Measurements from ENCODE around the gene VCX3A. TPM values are rescaled to one million over a fixed set of nuclear protein-coding genes. Genes with fewer than 3 reads are reported as not detected.

VCX3A gene
- total and polyA plus RNA-seq, 10 of the 15 experiments (the other 5 are each of a cell fraction or from before 2014, with no cell fraction given) = 0.28 TPM; not detected in 9

DNA sequence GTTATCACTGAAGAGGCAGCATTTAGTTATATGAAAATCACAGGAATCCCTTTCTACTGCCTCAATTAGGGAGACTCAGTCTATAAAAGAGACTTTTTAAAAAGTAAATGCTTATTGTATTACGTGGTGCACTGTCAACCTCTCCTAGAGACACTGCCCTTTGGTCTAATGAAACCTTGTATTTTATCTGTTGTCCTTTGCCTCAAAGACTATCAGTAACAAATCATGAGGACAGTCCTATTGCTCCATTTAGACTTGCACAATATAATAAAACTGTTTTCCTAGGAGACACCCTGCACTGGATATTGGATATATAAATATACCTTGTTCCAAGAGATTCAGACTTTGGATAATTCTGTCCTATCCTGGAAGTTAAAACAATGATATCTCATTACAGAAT is 34.2 kb downstream of the VCX3A start:
- Histone ChIP-seq H3K4me2 (ENCODE audit: control insufficient read depth, insufficient read depth) (no peak overlapping the region), H3K9ac (ENCODE audit: control insufficient read depth, insufficient read depth, low read length) (no peak overlapping the region), H3K4me3 (no peak overlapping the region), H3K27me3 (replicated peaks in 1 of 2; ENCODE audit: control insufficient read depth in 2 of 2, insufficient read depth in 2 of 2, low read length in 1 of 2) (no peaks in the 10 kb centered on the region), H3K36me3 (ENCODE audit: control insufficient read depth in 2 of 2, insufficient read depth in 2 of 2, low read length in 1 of 2) (no peaks in the 10 kb centered on the region), H3K9me3 (replicated peaks; ENCODE audit: control insufficient read depth, insufficient read depth, low read length) (no peaks in the 10 kb centered on the region; the same call in 2 of the 3 replicates), H2AFZ (ENCODE audit: control insufficient read depth, low read depth, low read length) (no peak overlapping the region), H3K4me1 (ENCODE audit: control insufficient read depth, insufficient read depth, low read length) (no peaks in the 10 kb centered on the region), H3K27ac (ENCODE audit: control insufficient read depth, insufficient read depth) (no peak overlapping the region), H3K79me2 (ENCODE audit: control insufficient read depth, insufficient read depth, low read length) (no peaks in the 10 kb centered on the region), H4K20me1 (ENCODE audit: control insufficient read depth, insufficient read depth) (no peaks in the 10 kb centered on the region)
- in situ Hi-C loops (cut with MboI) (no loop called here), intact Hi-C loops (cut with micrococcal nuclease; ENCODE audit: unreplicated experiment) (no loop called here)
- ChIA-PET POLR2A (no interaction called here), RAD21 (ENCODE audit: unreplicated experiment) (no interaction called here), SMC1A (ENCODE audit: uncharacterized antibody, unreplicated experiment) (no interaction called here), CTCF (no interaction called here)
- FAIRE-seq (no peak), DNase-seq (ENCODE audit: low read depth, low spot score) (no peak), ATAC-seq (no peak)
- BruUV-seq (replicated peaks) = no TSS peak
- TF ChIP-seq KDM1A (IDR thresholded peaks at IDR 0.05; ENCODE audit: borderline replicate concordance) = no peak
- no peak for TF ChIP-seq NFYB (IDR thresholded peaks at IDR 0.05; ENCODE audit: insufficient read depth, low read depth, low read length)
- no peak for TF ChIP-seq ATF7 (IDR thresholded peaks at IDR 0.05; ENCODE audit: low read depth)
- no peak for TF ChIP-seq HDGF (IDR thresholded peaks at IDR 0.05)
- TF ChIP-seq ESRRA (IDR thresholded peaks at IDR 0.05; ENCODE audit: low read length) = no peak
- TF ChIP-seq RBBP5 (conservative IDR thresholded peaks at IDR 0.05) = no peak
- TF ChIP-seq FOXM1 (IDR thresholded peaks at IDR 0.05; ENCODE audit: low read depth, low read length) = no peak
- 0% methylated on average over 1 of the region's 1 CpG for WGBS (ENCODE audit: insufficient coverage, insufficient replicate concordance, low lambda C conversion rate, missing lambda C conversion rate)

DNA sequence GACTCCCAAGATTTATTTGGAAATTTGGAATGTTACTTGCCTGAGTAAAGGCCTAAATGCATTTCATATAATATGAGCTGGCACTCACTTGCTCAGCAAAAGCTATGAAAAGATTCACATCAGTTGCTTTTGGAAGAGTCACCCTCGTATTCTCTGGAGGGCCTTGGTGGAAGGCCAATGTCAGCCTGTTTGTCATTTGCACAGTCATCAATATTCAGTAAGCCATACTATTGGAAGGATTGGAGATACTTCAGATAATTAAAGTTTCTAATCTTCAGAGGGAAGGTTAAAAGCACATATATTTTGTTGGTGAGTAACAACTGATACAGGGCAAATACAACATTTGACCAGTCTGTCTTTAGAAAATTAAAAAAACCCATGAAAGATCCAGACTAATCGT is 36.6 kb downstream of the VCX3A start:
- ChIA-PET POLR2A (no interaction called here), RAD21 (ENCODE audit: unreplicated experiment) (no interaction called here), CTCF (no interaction called here), SMC1A (ENCODE audit: uncharacterized antibody, unreplicated experiment) (no interaction called here)
- no peak overlapping the region for H2AFZ ChIP-seq (ENCODE audit: control insufficient read depth, low read depth, low read length)
- ATAC-seq = no peak
- BruUV-seq (replicated peaks) = no TSS peak
- WGBS (ENCODE audit: insufficient coverage, insufficient replicate concordance, low lambda C conversion rate, missing lambda C conversion rate) = 4% methylated on average over 2 of the region's 2 CpGs
- H3K4me1 ChIP-seq (ENCODE audit: control insufficient read depth, insufficient read depth, low read length) = no peaks in the 10 kb centered on the region
- no peaks in the 10 kb centered on the region for H4K20me1 ChIP-seq (ENCODE audit: control insufficient read depth, insufficient read depth)
- in situ Hi-C loops (cut with MboI) = no loop called here
- FAIRE-seq = no peak
- no peaks in the 10 kb centered on the region for H3K27me3 ChIP-seq (replicated peaks in 1 of 2; ENCODE audit: control insufficient read depth in 2 of 2, insufficient read depth in 2 of 2, low read length in 1 of 2)
- no peaks in the 10 kb centered on the region for H3K79me2 ChIP-seq (ENCODE audit: control insufficient read depth, insufficient read depth, low read length)
- no peaks in the 10 kb centered on the region; the same call in 2 of the 3 replicates for H3K9me3 ChIP-seq (replicated peaks; ENCODE audit: control insufficient read depth, insufficient read depth, low read length)
- no peak for DNase-seq (ENCODE audit: low read depth, low spot score)
- intact Hi-C loops (cut with micrococcal nuclease; ENCODE audit: unreplicated experiment) = no loop called here
- H3K4me3 ChIP-seq = no peak overlapping the region
- no peak overlapping the region for H3K27ac ChIP-seq (ENCODE audit: control insufficient read depth, insufficient read depth)
- H3K9ac ChIP-seq (ENCODE audit: control insufficient read depth, insufficient read depth, low read length) = no peak overlapping the region
- no peaks in the 10 kb centered on the region for H3K36me3 ChIP-seq (ENCODE audit: control insufficient read depth in 2 of 2, insufficient read depth in 2 of 2, low read length in 1 of 2)
- H3K4me2 ChIP-seq (ENCODE audit: control insufficient read depth, insufficient read depth) = no peak overlapping the region
- TF ChIP-seq SMC3 (IDR thresholded peaks at IDR 0.05; ENCODE audit: borderline replicate concordance, low read length) = no peak
- TF ChIP-seq YY1 (IDR thresholded peaks at IDR 0.05; ENCODE audit: low read depth, low read length) = no peak
- no peak for TF ChIP-seq MEF2A (IDR thresholded peaks at IDR 0.05; ENCODE audit: insufficient read depth, low read depth, low read length)
- no peak for TF ChIP-seq BHLHE40 (IDR thresholded peaks at IDR 0.05; ENCODE audit: borderline replicate concordance in 1 of 2, low read depth in 2 of 2, low read length in 1 of 2)
- TF ChIP-seq PAX8 (IDR thresholded peaks at IDR 0.05) = no peak
- TF ChIP-seq EED (IDR thresholded peaks at IDR 0.05; ENCODE audit: low read depth) = no peak
- no peak for TF ChIP-seq ATF7 (IDR thresholded peaks at IDR 0.05; ENCODE audit: low read depth)
- no peak for TF ChIP-seq USF1 (IDR thresholded peaks at IDR 0.05; ENCODE audit: borderline replicate concordance, extremely low read length, insufficient read depth, low read depth, low read length)
- TF ChIP-seq, protein P1, sequence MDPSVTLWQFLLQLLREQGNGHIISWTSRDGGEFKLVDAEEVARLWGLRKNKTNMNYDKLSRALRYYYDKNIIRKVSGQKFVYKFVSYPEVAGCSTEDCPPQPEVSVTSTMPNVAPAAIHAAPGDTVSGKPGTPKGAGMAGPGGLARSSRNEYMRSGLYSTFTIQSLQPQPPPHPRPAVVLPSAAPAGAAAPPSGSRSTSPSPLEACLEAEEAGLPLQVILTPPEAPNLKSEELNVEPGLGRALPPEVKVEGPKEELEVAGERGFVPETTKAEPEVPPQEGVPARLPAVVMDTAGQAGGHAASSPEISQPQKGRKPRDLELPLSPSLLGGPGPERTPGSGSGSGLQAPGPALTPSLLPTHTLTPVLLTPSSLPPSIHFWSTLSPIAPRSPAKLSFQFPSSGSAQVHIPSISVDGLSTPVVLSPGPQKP (IDR thresholded peaks at IDR 0.05; ENCODE audit: low read depth, low read length) = no peak
- no peak for TF ChIP-seq SREBF1 (IDR thresholded peaks at IDR 0.05; ENCODE audit: low read length)
- TF ChIP-seq NR2F1 (conservative IDR thresholded peaks at IDR 0.05) = no peak
- TF ChIP-seq CHD2 (IDR thresholded peaks at IDR 0.05; ENCODE audit: borderline replicate concordance, low read depth, low read length) = no peak
- TF ChIP-seq ZBED1 (IDR thresholded peaks at IDR 0.05; ENCODE audit: borderline replicate concordance) = no peak
- TF ChIP-seq EGR1 (IDR thresholded peaks at IDR 0.05; ENCODE audit: borderline replicate concordance in 1 of 2, low read depth in 2 of 2, low read length in 2 of 2) = no peak

All from GM12878 (cell line).